ENCODE data around the gene ACYP2.
"Not testable (repeated sequence)": the region's sequence is repeated elsewhere in the genome, so short reads cannot be mapped to it uniquely, and the experiment has no call there.

Gene ACYP2

DNA sequence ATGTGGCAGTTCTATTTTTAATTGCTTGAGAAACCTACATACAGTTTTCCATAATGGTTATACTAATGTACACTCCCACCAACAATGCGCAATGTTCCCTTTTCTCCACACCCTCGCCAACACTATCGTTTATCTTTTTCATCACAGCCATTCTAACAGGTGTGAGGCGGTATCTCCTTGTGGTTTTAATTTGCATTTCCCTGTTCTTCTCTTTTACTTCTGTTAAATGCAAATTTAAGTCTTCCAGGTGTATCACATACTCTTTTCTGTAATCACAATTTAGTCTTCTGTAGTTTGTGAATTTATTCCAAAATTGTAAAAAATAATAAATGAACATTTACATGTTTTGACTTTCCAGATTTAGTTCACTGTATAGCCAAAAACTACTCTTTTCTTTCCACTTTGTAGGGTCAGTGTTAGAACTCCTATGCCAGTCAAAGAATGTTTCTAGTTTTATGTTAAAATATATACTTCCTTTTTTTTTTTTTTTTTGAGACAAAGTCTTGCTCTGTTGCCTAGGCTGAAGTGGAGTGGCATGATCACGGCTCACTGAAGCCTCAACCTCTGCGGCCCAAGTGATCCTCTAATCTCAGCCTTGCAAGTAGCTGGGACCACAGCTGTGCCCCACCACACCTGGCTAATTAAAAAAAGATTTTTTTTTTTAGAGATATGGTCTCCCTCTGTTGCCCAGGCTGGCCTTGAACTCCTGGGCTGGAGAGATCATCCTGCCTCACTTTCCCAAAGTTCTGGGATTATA lies 15.4 kb upstream of the ACYP2 start:
- DNase-seq, result no peak

DNA sequence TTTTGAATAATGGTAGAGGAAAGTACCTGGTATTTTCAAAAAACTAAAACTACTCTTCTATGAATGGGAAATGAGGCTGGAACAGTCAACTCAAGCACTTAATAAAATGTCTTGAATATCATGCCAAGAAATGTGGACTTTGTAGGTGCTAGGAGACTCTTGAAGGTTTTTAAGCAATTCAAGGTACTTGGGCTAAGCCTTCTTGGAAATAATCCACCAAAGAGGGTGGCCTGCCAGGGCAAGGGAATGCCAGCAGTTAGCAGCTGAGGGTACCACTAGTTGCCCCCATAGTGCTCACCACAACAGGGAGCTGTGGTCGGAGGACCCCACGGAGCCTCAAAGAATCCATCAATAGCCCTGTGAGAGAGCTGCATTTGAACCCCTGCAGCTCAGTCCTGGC lies 14.6 kb upstream of the ACYP2 start:
- no peak for DNase-seq

DNA sequence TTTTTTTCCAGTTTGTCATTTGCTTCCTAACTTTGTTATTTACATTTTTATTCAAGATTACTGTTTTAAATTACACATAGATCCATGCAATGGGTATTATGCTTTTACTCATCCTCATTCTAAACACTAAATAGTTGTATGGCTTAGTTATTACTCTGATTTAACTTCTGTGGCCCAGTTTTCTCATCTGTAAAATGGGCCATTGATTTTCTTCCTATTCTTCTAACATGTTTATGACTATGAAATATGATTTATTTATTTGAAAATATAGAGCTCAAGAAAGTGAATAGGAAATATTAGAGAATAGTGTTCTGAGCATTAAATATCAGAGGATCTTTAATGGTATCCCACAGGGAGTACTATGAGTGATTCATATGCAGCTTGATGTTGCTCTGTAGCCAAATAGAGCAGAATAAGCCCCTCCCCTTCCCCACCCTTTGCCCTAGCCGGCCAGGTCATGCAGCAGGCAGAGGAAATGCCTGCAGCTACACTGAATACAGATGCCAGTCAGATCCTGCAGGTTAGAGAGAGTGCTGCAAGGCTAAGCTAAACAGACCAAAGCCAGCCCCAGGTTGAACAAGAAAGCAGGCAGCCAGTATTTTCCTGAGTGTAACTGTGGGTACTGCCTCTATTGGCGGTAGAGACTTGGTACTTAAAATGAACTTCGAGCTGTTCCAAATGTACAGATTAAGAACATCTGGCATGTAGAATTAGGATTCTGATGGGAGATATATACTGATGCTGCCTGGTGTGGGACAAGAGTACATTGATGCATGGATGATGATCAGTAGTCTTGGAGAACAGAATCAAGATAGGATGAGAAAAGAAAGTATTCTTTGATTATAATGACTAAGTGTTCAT lies 11.7 kb upstream of the ACYP2 start:
- no peak for DNase-seq

- DNase-seq, result peak; percentile 29
Observed at GRCh38 chr2:54106631-54107454, 8.6 kb upstream of the ACYP2 start.

DNA sequence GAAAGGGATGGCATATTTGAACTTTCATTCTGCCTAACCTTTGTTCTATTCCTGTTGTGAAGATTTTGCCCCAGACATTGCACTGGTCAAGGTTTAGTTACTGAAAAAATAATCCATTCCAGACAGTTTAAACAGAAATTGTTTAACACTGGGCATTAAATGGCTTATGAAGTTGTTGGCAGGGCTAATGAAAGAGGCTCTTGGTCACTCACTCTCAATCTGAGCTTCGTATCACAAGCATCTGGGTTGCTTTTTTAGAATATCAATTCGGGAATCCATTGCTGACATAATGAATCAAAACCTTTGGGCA lies 8.0 kb upstream of the ACYP2 start:
- no peak for DNase-seq

GRCh38 chr2:54107903-54108615 lies 7.4 kb upstream of the ACYP2 start:
- DNase-seq, result no peak

DNA sequence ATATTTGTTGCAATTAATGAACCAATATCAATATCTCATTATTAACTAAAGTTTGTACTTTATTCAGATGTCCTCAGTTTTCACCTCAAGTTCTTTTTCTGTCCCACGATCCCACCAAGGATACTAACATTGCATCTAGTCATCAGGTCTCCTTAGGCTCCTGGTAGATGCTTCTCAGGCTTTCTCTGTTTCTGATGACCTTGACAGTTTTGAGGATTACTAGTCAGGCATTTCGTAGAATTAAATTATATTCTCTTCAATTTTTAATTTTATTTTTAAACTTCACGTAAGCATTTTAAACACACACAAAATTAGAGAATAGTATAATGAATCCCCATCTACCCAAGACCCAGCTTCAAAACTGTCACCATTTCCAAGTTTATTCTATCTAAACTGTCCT lies 5.6 kb upstream of the ACYP2 start:
- no peak for DNase-seq

DNA sequence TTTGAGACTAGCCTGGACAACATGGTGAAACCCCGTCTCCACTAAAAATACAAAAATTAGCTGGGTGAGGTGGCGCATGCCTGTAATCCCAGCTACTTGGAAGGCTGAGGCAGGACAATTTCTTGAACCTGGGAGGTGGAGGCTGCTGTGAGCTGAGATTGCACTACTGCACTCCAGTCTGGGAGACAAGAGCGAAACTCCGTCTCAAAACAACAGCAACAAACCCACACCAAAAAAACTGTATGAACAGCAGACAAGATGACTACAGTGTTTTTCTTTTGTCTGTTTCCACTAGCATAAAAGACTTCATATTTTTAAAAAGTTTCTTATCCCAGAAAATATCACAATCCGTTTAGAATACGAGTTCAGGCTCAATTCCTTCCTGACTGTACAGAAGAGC lies 936 bp upstream of the ACYP2 start:
- not testable (repeated sequence) for DNase-seq

DNA sequence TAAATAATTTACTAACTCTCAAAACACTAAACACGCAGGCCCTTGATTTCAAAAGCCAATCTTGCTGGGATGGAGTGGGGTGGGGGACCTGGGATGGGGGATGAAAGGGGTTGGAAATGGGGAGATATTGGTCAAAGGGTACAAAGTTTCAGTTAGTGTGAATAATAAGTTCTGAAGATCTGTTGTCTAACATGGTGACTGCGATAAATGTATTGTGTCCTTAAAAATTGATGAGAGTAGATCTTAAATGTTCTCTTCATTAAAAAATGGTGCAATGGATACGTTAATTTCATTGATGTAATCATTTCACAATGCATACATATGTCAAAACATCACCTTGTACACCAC lies 505 bp upstream of the ACYP2 start:
- DNase-seq, result no peak

GRCh38 chr2:54116598-54116997 lies 1.2 kb downstream of the ACYP2 start:
- not testable (repeated sequence) for DNase-seq

DNA sequence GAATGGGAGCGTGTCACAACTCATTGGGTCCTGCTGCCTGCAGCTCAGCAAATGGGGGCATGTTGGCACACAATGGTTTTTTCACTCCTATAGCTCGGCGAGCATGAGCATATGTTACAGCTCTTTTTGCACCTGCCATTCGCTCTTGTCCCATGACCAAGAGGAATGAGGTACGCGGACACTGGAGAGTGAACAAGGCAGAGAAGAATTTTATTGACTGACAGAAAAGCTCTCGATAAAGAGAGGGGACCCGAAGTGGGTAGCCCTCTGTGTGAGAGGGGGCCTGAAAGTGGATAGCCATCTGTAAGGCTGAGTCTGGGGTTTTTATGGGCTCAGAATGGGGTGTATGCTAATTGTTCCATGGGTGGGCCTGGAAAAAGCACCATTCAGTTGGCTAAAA lies 5.5 kb downstream of the ACYP2 start:
- DNase-seq, result no peak

DNA sequence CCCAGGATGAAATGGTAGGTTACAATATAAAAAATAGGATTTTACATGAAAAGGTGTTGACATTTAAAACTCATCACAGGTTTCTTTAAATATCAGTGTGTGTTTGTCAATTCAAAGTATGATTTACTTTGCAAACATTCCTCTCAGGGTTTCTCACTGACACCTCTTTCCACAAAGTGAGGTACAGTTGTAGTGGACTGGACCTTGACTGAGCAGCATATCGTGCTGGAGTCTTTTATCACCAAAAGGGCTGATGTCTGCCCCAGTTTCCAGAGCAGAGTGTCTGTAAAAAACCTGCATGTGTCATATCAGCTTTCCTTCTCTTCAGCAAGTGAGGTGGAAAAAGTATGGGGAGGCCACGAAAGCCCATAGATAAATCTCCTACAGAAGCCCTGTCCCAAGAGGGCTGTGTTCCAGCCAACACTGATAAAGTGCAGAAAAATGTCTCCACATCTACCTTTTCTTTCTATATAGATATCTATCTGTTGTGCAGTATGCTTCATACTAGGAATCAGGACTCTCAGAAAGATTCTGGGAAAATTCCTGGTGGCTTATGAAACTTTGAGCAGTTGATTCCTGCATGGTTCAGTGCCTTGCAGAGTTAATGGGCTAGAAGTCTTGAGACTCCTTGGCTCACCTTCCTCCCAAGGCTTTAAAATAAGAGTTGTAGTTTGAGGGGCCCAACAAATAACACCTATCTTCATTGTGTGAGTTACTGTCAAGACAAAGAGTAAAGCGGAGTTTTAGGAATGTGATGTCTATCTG lies 6.9 kb downstream of the ACYP2 start:
- DNase-seq, result no peak

DNA sequence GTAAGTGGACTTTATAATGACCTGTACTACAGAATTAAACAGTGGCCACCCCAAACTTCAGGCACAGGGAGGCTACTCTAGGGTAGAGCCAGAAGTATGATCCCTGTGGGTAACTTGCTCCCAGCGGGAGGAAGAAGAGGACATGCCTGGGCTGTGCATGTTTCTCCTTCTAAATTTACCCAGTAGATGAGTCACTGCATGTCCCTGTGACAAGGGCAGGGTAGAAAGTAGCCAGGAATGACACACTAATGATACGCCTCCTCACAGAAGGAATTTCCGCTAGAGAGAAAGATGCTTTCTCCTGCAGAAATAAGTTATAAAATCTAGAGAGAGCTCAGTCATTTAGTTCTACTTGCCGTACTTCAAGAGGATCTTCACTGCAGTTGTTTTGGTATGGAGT lies 7.5 kb downstream of the ACYP2 start:
- DNase-seq, result no peak

DNA sequence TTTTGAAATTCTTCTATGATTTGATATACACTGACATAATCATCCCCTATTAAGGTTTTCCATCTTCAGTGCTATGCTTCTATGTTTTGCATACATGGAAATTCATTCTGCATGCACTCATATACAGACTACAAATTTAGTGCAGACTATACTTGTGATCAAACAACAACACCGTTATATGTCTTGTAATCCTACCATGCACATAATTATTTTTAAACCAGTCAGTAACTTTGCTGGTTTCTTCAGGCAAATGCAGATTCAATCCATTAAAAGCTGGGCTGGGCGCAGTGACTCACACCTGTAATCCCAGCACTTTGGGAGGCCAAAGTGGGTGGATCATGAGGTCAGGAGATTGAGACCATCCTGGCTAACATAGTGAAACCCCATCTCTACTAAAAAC lies 11.8 kb downstream of the ACYP2 start:
- not testable (repeated sequence) for DNase-seq

GRCh38 chr2:54133056-54133455 lies 17.6 kb downstream of the ACYP2 start:
- no peak for DNase-seq

GRCh38 chr2:54139210-54139609 lies 23.8 kb downstream of the ACYP2 start:
- DNase-seq, result no peak

- no peak for DNase-seq
Observed at GRCh38 chr2:54143780-54144179, 28.4 kb downstream of the ACYP2 start.

GRCh38 chr2:54148391-54148790 lies 33.0 kb downstream of the ACYP2 start:
- DNase-seq, result no peak

GRCh38 chr2:54149638-54150441 lies 34.4 kb downstream of the ACYP2 start:
- DNase-seq, result no peak

DNA sequence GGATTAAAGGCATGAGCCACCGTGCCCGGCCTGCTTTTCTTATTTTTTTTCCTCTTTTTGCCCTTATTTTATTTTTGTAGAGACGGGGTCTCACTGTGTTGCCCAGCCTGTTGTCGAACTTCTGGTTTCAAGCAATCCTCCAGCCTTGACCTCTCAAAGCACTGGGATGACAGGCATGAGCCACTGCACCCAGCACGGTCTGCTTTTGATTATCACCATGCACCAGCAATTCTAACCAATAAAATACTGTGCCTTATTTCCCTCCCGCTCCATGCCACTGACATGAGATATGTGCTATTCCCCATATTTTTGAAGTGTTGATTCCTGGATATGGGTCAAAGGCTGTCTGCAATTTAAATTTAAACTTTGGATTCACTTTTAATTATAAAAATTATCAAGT lies 42.9 kb downstream of the ACYP2 start:
- DNase-seq, result no peak

GRCh38 chr2:54161660-54162424 lies 46.4 kb downstream of the ACYP2 start:
- DNase-seq, result no peak

Data from NCI-H1092 treated with DMSO at 0.1 percent for 48 hours (cell line).